ENCODE measurements around the gene DVL2. TPM values are rescaled to one million over a fixed set of nuclear protein-coding genes. Genes with fewer than 3 reads are reported as not detected.

DVL2 gene
- total and polyA plus RNA-seq, 2 donors (not counting 3 experiments of a cell fraction or from before 2014, with no cell fraction given): 17.2 to 55.9 TPM

GRCh38 chr17:7190276-7190917 lies 43.9 kb downstream of the DVL2 start:
- Histone ChIP-seq H3K4me3 (replicated peaks in 1 of 3; ENCODE audit: insufficient read depth in 1 of 3, low read depth in 1 of 3, low read length in 3 of 3) (no peak overlapping the region), H4K20me1 (replicated peaks; ENCODE audit: control insufficient read depth, extremely low read depth, insufficient read depth, low read length) (no peaks in the 10 kb centered on the region), H3K9ac (replicated peaks; ENCODE audit: extremely low read depth, insufficient read depth, low read length) (no peak overlapping the region), H3K79me2 (ENCODE audit: control insufficient read depth, insufficient read depth, low read length) (no peaks in the 10 kb centered on the region), H3K9me3 (replicated peaks; ENCODE audit: control insufficient read depth, insufficient read depth, low read length) (no peaks in the 10 kb centered on the region), H3K27ac (ENCODE audit: insufficient read depth, low read depth, low read length) (no peak overlapping the region), H3K4me2 (ENCODE audit: insufficient read depth, low read length) (no peak overlapping the region), H3K36me3 (ENCODE audit: control insufficient read depth in 2 of 2, extremely low read depth in 1 of 2, insufficient read depth in 2 of 2, low read length in 2 of 2) (peaks cover 0 to 20% of the 10 kb centered on the region in 2 experiments), H3K4me1 (ENCODE audit: control insufficient read depth, extremely low read depth, insufficient read depth, low read length) (no peaks in the 10 kb centered on the region), H3K9me1 (replicated peaks; ENCODE audit: control insufficient read depth, extremely low read depth, insufficient read depth, low read length) (no peaks in the 10 kb centered on the region), H2AFZ (ENCODE audit: low read depth, low read length) (no peak overlapping the region), H3K27me3 (ENCODE audit: control insufficient read depth in 2 of 2, insufficient read depth in 2 of 2, low read length in 2 of 2) (no peaks in the 10 kb centered on the region)
- no TSS peak for BruUV-seq (replicated peaks)
- ChIA-PET CTCF (interaction anchor here (0.7 kb wide), 1 partner anchor 371 kb away, joined by 3 read pairs; no protein-coding TSS in a partner anchor), POLR2A (no interaction called here)
- dilution Hi-C loops (cut with MboI; ENCODE audit: extremely low pct_ligation_motif_present, low sequenced_read_pairs) (no loop called here), intact Hi-C loops (cut with micrococcal nuclease) (no loop called here)
- FAIRE-seq: no peak
- DNase-seq (ENCODE audit: low read depth, low spot score): no peak
- no peak for TF ChIP-seq POLR2AphosphoS5 (IDR thresholded peaks at IDR 0.05; ENCODE audit: insufficient read depth, low read depth, low read length)
- TF ChIP-seq MAX (IDR thresholded peaks at IDR 0.05; ENCODE audit: insufficient read depth, insufficient read length): no peak
- no peak for TF ChIP-seq POLR2A (IDR thresholded peaks at IDR 0.05; ENCODE audit: low read depth, low read length)
- TF ChIP-seq GATA2 (IDR thresholded peaks at IDR 0.05; ENCODE audit: insufficient read depth, insufficient read length, low read depth, low read length): no peak
- no peak for TF ChIP-seq MYC (IDR thresholded peaks at IDR 0.05; ENCODE audit: low read depth, low read length)
- no peak for TF ChIP-seq FOS (IDR thresholded peaks at IDR 0.05; ENCODE audit: borderline replicate concordance, insufficient read depth, low read length)
- no peak for TF ChIP-seq EZH2 (IDR thresholded peaks at IDR 0.05; ENCODE audit: borderline replicate concordance, low read depth, low read length, severe bottlenecking)
- TF ChIP-seq CTCF (IDR thresholded peaks at IDR 0.05; ENCODE audit: extremely low read depth in 1 of 2, insufficient read depth in 1 of 2, low read depth in 1 of 2, low read length in 2 of 2): no peak
- TF ChIP-seq JUN (IDR thresholded peaks at IDR 0.05; ENCODE audit: borderline replicate concordance, insufficient read depth, insufficient read length, low read depth): no peak

Measured in endothelial cell of umbilical vein (primary cell).